ENCODE results near the gene CABP5.

The CABP5 gene

GRCh38 chr19:48053076-48053475 lies 9.2 kb upstream of the CABP5 start:
- Mint-ChIP-seq H3K27ac (no peak overlapping the region), H3K4me3 (no peak overlapping the region), H3K9me3 (ENCODE audit: low read depth) (no peaks in the 10 kb centered on the region), H3K27me3 (peaks cover 6% of the 10 kb centered on the region), H3K36me3 (peaks cover 6% of the 10 kb centered on the region), H3K4me1 (ENCODE audit: low read depth) (no peaks in the 10 kb centered on the region)

DNA sequence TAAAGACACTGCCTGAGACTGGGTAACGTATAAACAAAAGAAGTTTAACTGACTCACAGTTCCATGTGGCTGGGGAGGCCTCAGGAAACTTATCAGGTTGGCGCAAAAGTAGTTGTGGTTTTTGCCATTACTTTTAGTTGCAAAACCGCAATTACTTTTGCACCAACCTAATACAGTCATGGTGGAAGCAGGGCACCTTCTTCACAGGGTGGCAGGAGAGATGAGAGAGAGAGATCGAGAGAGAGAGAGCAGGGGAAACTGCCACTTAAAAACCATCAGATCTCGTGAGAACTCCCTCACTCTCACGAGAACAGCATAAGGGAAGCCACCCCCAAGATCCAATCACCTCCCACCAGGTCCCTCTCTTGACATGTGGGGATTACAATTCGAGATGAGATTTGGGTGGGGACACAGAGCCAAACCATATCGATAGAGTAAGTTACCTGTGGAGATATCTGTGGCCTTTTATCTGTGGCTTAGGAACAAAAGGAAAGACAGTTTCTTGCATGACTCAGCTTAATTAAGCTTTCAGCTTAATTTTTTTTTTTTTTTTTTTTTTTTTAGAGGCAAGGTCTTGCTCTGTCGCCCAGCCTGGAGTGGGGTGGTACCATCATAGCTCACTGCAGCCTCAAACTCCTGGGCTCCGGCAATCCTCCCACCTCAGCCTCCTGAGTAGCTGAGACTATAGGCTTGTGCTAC lies 7.6 kb upstream of the CABP5 start:
- peaks cover 11% of the 10 kb centered on the region for H3K27me3 Mint-ChIP-seq
- H3K36me3 Mint-ChIP-seq, result peaks cover 9% of the 10 kb centered on the region
- H3K4me1 Mint-ChIP-seq (ENCODE audit: low read depth), result no peaks in the 10 kb centered on the region
- H3K4me3 Mint-ChIP-seq, result no peak overlapping the region
- H3K9me3 Mint-ChIP-seq (ENCODE audit: low read depth), result no peaks in the 10 kb centered on the region
- H3K27ac Mint-ChIP-seq, result no peak overlapping the region

DNA sequence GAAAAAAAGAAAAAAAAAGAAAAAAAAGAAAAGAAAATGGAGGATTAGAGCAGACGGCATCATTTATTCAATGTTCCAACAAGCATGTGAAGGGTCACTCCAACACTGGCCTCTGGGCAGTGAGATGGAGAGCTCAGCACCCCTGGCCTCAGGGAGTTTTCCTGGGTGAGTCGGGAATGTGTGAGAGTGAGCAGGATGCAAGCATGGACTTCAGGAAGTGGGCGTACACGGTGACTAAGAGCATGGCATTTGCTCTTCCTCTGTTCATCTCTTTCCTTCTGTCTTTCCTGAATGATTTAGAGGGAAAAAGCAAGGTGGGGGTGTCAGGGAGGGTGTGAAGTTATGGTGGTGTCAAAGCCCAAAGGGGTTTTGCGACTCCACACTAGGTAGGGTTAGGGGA lies 682 bp upstream of the CABP5 start:
- peaks cover 2% of the 10 kb centered on the region for H3K36me3 Mint-ChIP-seq
- no peak overlapping the region for H3K27ac Mint-ChIP-seq
- H3K9me3 Mint-ChIP-seq (ENCODE audit: low read depth), result no peaks in the 10 kb centered on the region
- peaks cover 26% of the 10 kb centered on the region for H3K27me3 Mint-ChIP-seq
- no peak overlapping the region for H3K4me3 Mint-ChIP-seq
- H3K4me1 Mint-ChIP-seq (ENCODE audit: low read depth), result no peaks in the 10 kb centered on the region

- Mint-ChIP-seq H3K27ac (no peak overlapping the region), H3K27me3 (peaks cover 28% of the 10 kb centered on the region), H3K9me3 (ENCODE audit: low read depth) (no peaks in the 10 kb centered on the region), H3K36me3 (no peaks in the 10 kb centered on the region), H3K4me1 (ENCODE audit: low read depth) (no peaks in the 10 kb centered on the region), H3K4me3 (no peak overlapping the region)
Measured at GRCh38 chr19:48041877-48042580, 1.9 kb downstream of the CABP5 start.

DNA sequence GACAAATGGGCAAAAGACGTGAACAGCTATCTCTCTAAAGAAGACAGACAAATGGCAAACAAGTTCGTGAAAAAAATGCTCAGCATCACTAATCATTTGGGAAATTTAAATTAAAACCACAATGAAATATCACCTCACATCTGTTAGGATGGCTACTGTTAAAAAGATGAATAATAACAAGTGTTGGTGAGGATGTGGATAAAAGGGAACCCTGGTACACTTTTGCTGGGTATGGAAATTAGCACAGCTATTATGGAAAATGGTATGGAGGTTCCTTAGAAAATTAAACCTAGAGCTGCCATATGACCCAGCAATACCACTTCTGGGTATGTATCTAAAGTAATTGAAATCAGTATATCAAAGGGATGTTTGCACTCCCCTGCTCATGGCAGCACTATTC lies 7.1 kb downstream of the CABP5 start:
- Mint-ChIP-seq H3K36me3 (no peaks in the 10 kb centered on the region), H3K4me1 (ENCODE audit: low read depth) (no peaks in the 10 kb centered on the region), H3K27me3 (peaks cover 27% of the 10 kb centered on the region), H3K4me3 (no peak overlapping the region), H3K27ac (no peak overlapping the region), H3K9me3 (ENCODE audit: low read depth) (peaks cover 6% of the 10 kb centered on the region)

DNA sequence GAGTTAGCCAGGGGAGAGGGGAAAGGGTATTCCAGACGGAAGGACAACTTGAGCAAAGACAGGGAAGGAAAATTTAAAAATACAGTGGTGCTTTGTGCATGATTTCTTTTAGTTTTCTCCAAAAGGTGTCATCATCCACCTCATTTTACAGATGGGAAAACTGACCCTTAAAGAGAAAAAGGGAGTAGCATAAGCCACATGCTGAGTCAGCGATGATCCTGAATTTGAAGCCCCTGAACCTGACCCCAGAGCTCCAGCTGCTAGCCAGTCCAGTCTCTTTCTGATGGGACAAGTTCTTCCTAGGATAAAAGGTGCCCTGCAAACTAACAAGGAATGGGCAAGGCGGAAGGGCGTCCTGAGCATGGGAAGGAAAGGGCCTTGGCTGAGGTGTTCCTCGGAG lies 10.3 kb downstream of the CABP5 start:
- Mint-ChIP-seq H3K9me3 (ENCODE audit: low read depth) (peaks cover 6% of the 10 kb centered on the region), H3K4me3 (no peak overlapping the region), H3K27ac (no peak overlapping the region), H3K27me3 (peaks cover 19% of the 10 kb centered on the region), H3K4me1 (ENCODE audit: low read depth) (no peaks in the 10 kb centered on the region), H3K36me3 (no peaks in the 10 kb centered on the region)

- Mint-ChIP-seq H3K4me1 (ENCODE audit: low read depth) (no peaks in the 10 kb centered on the region), H3K27ac (no peak overlapping the region), H3K36me3 (no peaks in the 10 kb centered on the region), H3K9me3 (ENCODE audit: low read depth) (no peaks in the 10 kb centered on the region), H3K4me3 (no peak overlapping the region), H3K27me3 (peaks cover 26% of the 10 kb centered on the region)
Measured at GRCh38 chr19:48030073-48030472, 13.8 kb downstream of the CABP5 start.

GRCh38 chr19:48029431-48029830 lies 14.4 kb downstream of the CABP5 start:
- Mint-ChIP-seq H3K4me1 (ENCODE audit: low read depth) (no peaks in the 10 kb centered on the region), H3K27me3 (peaks cover 29% of the 10 kb centered on the region), H3K27ac (no peak overlapping the region), H3K36me3 (no peaks in the 10 kb centered on the region), H3K4me3 (no peak overlapping the region), H3K9me3 (ENCODE audit: low read depth) (no peaks in the 10 kb centered on the region)

DNA sequence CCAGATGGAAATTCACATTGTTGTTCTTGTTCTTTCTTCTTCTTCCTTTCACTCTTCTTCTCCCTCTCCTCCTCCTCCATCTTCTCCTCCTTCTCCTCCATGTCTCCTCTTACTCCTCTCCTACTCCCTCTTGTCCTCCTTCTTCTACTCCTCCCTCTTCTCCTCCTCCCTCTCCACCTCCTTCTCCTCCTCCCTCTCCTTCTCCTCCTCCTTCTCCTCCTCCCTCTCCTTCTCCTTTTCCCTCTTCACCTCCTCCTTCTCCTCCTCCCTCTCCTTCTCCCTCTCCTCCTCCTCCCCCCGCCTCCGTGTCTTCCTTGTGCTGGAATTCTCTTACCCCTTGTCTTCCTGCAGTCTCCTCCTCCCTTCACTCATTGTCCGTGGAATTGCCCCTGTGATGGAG lies 18.4 kb downstream of the CABP5 start:
- Mint-ChIP-seq H3K4me3 (no peak overlapping the region), H3K4me1 (ENCODE audit: low read depth) (no peaks in the 10 kb centered on the region), H3K27ac (no peak overlapping the region), H3K27me3 (peaks cover 29% of the 10 kb centered on the region), H3K9me3 (ENCODE audit: low read depth) (no peaks in the 10 kb centered on the region), H3K36me3 (no peaks in the 10 kb centered on the region)

DNA sequence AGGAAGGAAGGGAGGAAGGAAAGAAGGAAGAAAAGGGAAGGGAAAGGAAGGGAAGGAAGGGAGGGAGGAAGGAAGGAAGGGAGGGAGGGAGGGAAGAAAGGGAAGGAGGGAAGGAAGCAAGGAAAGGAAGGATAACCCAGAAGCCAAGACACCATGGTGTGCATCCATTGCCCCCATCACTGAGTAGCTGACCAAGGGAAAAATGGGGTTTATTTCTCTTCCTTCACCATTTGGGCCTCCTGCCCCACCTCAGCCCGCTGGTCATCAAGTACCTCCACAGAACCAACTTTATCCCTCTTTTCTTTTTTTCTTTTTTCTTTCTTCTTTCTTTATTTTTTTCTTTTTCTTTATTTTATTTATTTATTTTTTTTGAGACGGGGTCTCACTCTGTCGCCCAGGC lies 20.4 kb downstream of the CABP5 start:
- Mint-ChIP-seq H3K36me3 (no peaks in the 10 kb centered on the region), H3K27ac (no peak overlapping the region), H3K27me3 (peaks cover 28% of the 10 kb centered on the region), H3K4me1 (ENCODE audit: low read depth) (no peaks in the 10 kb centered on the region), H3K9me3 (ENCODE audit: low read depth) (no peaks in the 10 kb centered on the region), H3K4me3 (no peak overlapping the region)

GRCh38 chr19:48023011-48023410 lies 20.9 kb downstream of the CABP5 start:
- Mint-ChIP-seq H3K27ac (no peak overlapping the region), H3K4me1 (ENCODE audit: low read depth) (no peaks in the 10 kb centered on the region), H3K4me3 (no peak overlapping the region), H3K9me3 (ENCODE audit: low read depth) (no peaks in the 10 kb centered on the region), H3K36me3 (no peaks in the 10 kb centered on the region), H3K27me3 (peaks cover 27% of the 10 kb centered on the region)

- Mint-ChIP-seq H3K27ac (no peak overlapping the region), H3K4me1 (ENCODE audit: low read depth) (no peaks in the 10 kb centered on the region), H3K36me3 (no peaks in the 10 kb centered on the region), H3K9me3 (ENCODE audit: low read depth) (no peaks in the 10 kb centered on the region), H3K27me3 (peaks cover 22% of the 10 kb centered on the region), H3K4me3 (no peak overlapping the region)
Measured at GRCh38 chr19:48020686-48021085, 23.2 kb downstream of the CABP5 start.

DNA sequence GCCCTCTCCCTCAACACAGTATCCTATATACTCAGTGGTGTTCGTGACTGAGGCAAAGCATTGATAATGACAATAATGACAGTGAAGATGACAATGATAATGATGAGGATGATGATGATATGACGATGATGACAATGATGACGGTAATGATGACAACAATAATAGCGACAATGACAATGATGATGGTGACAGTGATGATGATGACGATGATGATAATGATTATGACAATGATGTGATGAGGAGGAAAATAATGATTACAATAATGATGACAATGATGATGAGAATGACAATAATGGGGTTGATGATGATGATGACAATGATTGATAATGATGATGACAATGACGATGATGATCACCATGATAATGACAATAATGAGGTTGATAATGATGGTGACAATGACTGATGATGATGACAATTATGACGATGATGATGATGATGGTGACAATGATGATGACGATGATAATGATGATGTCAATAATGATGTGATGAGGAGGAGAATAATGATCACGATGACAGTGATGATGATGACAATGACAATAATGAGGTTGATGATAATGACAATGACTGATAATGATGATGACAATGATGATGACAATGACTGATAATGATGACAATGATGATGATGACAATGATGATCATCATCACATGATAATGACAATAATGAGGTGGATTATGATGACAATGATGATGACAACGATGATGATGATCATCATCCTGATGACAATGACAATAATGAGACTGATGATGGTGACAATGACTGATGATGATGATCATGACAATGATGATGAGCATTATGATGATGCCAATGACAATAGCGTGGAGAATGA lies 32.7 kb downstream of the CABP5 start:
- H3K27me3 Mint-ChIP-seq, result peaks cover 12% of the 10 kb centered on the region
- no peaks in the 10 kb centered on the region for H3K4me1 Mint-ChIP-seq (ENCODE audit: low read depth)
- no peaks in the 10 kb centered on the region for H3K9me3 Mint-ChIP-seq (ENCODE audit: low read depth)
- no peaks in the 10 kb centered on the region for H3K36me3 Mint-ChIP-seq
- H3K4me3 Mint-ChIP-seq, result no peak overlapping the region
- H3K27ac Mint-ChIP-seq, result no peak overlapping the region

GRCh38 chr19:48006762-48007161 lies 37.1 kb downstream of the CABP5 start:
- Mint-ChIP-seq H3K4me3 (no peak overlapping the region), H3K4me1 (ENCODE audit: low read depth) (no peaks in the 10 kb centered on the region), H3K36me3 (no peaks in the 10 kb centered on the region), H3K27ac (no peak overlapping the region), H3K27me3 (peaks cover 10% of the 10 kb centered on the region), H3K9me3 (ENCODE audit: low read depth) (no peaks in the 10 kb centered on the region)

DNA sequence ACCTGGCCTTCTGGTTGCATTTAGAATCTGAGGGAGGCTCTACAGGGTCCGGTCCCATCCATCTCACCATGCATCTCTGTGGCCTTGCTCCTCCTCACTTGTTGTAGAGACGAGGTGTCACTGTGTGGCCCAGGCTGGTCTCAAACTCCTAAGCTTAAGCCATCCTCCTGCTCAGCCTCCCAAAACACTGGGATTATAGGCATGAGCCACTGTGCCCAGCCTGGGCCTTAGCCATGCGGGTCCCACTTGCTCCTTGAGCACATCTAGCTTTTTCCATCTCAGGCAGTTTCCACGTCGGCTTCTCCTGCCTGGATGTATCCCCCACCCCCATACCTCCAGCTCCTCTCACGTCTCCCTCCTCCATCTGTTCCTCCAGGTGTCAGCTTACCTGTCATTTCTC lies 39.6 kb downstream of the CABP5 start:
- H3K9me3 Mint-ChIP-seq (ENCODE audit: low read depth), result no peaks in the 10 kb centered on the region
- H3K27ac Mint-ChIP-seq, result no peak overlapping the region
- no peaks in the 10 kb centered on the region for H3K36me3 Mint-ChIP-seq
- peaks cover 8% of the 10 kb centered on the region for H3K27me3 Mint-ChIP-seq
- H3K4me3 Mint-ChIP-seq, result no peak overlapping the region
- H3K4me1 Mint-ChIP-seq (ENCODE audit: low read depth), result no peaks in the 10 kb centered on the region

Measured in activated naive CD8-positive, alpha-beta T cell (primary cell).